C4-2B (cell line): ENCODE results near the gene CEMIP.

Source experiments
- CTCF ChIP-seq: fragments of 450-650 bp; conservative IDR thresholded peaks from 2 replicates; pipeline ENCODE4 v1.5.1; 2017; ENCODE audit warnings: mild to moderate bottlenecking
- ZFX ChIP-seq: fragments of 450-650 bp; IDR thresholded peaks from 2 replicates; pipeline ENCODE4 v1.6.1; 2017

DNA sequence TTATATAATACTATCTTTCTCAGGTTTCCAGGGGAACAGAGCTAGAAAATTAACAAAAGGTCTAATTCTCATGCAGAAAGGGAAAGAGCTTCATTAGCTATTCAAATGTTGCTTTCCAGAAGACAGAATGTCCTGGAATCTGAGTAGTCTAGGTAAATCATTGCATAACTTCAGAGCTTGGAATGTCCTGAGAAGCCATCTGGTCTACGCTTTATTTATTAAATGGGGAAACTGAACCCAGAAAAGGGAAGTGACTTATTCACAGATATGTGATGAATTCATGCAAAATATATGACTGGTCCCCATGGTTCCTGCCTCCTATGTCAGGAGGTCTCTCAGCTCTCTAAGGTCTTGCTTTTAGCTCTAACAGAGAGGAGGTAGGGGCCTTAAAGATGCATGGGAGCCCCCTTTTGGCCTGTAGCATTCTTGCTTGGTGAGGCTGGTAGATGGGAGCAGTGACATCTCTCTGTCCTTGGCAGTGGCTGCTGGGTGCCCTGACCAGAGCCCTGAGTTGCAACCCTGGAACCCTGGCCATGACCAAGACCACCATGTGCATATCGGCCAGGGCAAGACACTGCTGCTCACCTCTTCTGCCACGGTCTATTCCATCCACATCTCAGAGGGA lies 99.2 kb downstream of the CEMIP start:
- TF ChIP-seq CTCF (no peak), ZFX (no peak)
